Thymus (tissue), 11 donors: ENCODE measurements around the gene RDH14. TPM values are rescaled to one million over a fixed set of nuclear protein-coding genes. Genes with fewer than 3 reads are reported as not detected.

ENCODE experiments used
- DNase-seq, 9 donors: peaks; one replicate each; pipeline ENCODE4 v3.0.0-alpha.2; 2013; ENCODE audit warnings: low spot score in 9 of 9, low read depth in 6 of 9, missing footprints in 1 of 9
- H3K27ac ChIP-seq, 2 donors: one replicate each; pipeline ENCODE4 v1.5.1; 2013; ENCODE audit warnings: control low read depth in 1 of 2, low read depth in 1 of 2, low read length in 1 of 2, mild to moderate bottlenecking in 1 of 2, moderate library complexity in 1 of 2
- H3K27me3 ChIP-seq, 2 donors: one replicate each; pipeline ENCODE4 v1.5.1; 2013; ENCODE audit warnings: low read length in 1 of 2; ENCODE audit not compliant: control insufficient read depth in 2 of 2, insufficient read depth in 1 of 2
- H3K36me3 ChIP-seq, 2 donors: one replicate each; pipeline ENCODE4 v1.5.1; 2013; ENCODE audit warnings: low read length in 1 of 2, mild to moderate bottlenecking in 1 of 2, moderate library complexity in 1 of 2; ENCODE audit not compliant: control insufficient read depth in 2 of 2, insufficient read depth in 2 of 2
- H3K4me1 ChIP-seq, 2 donors: one replicate each; pipeline ENCODE4 v1.5.1; 2013; ENCODE audit warnings: low read length in 2 of 2; ENCODE audit not compliant: control insufficient read depth in 2 of 2, insufficient read depth in 2 of 2
- H3K4me3 ChIP-seq, 2 donors: one replicate each; pipeline ENCODE4 v1.5.1; 2013; ENCODE audit warnings: low read length in 2 of 2, control low read depth in 1 of 2, mild to moderate bottlenecking in 1 of 2
- H3K9me3 ChIP-seq, 2 donors: one replicate each; pipeline ENCODE4 v1.5.1; 2013; ENCODE audit warnings: low read length in 1 of 2, mild to moderate bottlenecking in 1 of 2; ENCODE audit not compliant: control insufficient read depth in 2 of 2, insufficient read depth in 1 of 2
- WGBS: extraction: QIAGEN DNeasy Blood & Tissue Kit; methylation state at CpG from one replicate; pipeline ENCODE4 v1.1.7; 2013; 5-methylcytosine and 5-hydroxymethylcytosine counted together
- polyA plus RNA-seq: library from polyadenylated mRNA; stranded (reverse); fragments of 200-250 nt; gene quantifications from one replicate; pipeline ENCODE4 v1.2.3, GENCODE V29; 2013
- total RNA-seq: library from RNA; stranded (reverse); fragments of 120-200 nt; gene quantifications from one replicate; pipeline ENCODE4 v1.2.4, GENCODE V29; 2013
- donor health status: healthy.

The RDH14 gene
- total and polyA plus RNA-seq, 2 donors = 31.8 to 36.5 TPM

DNA sequence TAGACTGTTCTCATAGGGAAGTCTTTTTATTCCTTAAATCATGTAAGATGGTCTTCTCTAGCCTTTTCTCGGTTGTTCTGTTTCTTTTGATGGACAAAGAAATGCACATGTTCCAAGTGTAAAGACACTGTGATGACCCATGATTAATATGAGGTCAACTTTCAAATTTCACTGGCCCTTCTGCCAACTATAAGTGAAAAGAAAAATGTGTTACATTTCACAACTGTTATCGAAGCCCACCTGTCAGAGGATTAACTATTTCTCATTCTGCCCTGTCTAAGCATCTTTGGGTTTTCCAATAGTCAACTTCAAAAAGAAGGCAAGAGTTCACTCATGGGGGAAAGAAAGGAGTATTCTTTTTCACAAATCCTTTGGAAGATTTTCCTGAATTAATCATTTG is 3.3 kb downstream of the RDH14 start:
- Histone ChIP-seq H3K4me3 (no peak overlapping the region), H3K27me3 (no peaks in the 10 kb centered on the region), H3K4me1 (peaks cover 10 to 13% of the 10 kb centered on the region in 2 donors), H3K9me3 (no peaks in the 10 kb centered on the region), H3K36me3 (peaks cover 7 to 16% of the 10 kb centered on the region in 2 donors), H3K27ac (no peak overlapping the region)
- no peak for DNase-seq
- 91% methylated on average over 2 of the region's 2 CpGs for WGBS

DNA sequence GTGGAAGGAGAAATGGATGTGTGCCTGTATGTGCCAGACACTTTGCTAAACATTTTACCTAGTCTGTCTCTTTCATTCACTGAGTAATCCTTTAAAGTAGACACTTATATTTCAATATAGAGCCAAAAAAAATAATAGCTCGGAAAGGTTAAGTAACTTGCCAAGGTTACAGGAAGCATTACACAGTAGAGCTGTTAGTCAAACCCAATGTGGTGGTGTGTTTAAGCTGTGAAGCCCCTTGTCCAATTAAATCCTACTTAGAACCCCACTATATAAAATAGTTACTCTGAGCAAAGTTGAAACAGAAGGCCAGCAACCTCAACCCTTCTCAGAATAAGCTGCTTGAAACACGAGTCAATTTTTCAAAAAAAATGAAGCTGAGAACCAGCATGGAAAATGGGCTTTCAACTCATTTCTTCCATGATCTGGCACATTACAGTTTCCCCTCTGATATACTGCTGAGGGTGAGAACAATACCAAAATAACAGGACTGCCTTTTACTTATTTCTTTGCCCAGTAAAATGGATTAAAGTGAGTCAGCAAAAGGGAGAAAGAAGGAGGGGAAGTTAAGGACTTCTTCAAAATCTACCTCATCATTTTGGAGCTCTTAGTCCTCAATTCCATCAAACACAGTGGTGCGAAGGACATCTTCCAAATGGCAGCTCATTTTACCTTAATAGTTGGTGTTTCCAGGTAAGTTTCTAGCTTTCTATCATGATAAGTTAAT is 7.9 kb downstream of the RDH14 start:
- WGBS = 95% methylated on average over 3 of the region's 3 CpGs
- DNase-seq = no peak
- Histone ChIP-seq H3K27me3 (no peaks in the 10 kb centered on the region), H3K9me3 (no peaks in the 10 kb centered on the region), H3K4me1 (no peaks in the 10 kb centered on the region), H3K27ac (no peak overlapping the region), H3K36me3 (peaks cover 7 to 16% of the 10 kb centered on the region in 2 donors), H3K4me3 (no peak overlapping the region)

DNA sequence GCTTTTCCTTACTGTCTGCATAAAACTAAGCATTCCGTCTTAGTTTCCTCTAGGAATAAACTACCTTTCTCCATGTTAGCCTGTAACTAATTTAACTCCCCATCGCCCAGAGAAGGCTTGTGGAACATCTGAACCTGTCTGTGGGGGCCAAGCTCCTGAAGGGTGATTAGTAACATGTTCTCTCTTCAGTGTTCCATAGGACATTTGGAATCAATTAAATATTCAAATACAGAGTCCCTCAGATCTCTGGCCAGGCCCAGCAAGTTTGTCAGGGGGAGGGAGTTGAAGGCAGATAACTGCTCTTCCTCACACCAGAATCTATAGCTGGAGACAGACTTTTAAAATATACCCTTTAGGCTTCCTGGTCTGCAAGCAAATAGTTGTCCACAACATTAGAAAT is 8.8 kb downstream of the RDH14 start:
- no peak for DNase-seq
- peaks cover 7 to 16% of the 10 kb centered on the region in 2 donors for H3K36me3 ChIP-seq
- no peak overlapping the region for H3K27ac ChIP-seq
- H3K27me3 ChIP-seq = no peaks in the 10 kb centered on the region
- H3K9me3 ChIP-seq = no peaks in the 10 kb centered on the region
- H3K4me1 ChIP-seq = peaks cover under 1 to 2% of the 10 kb centered on the region in 2 donors
- H3K4me3 ChIP-seq = no peak overlapping the region
- WGBS = 96% methylated on average over 2 of the region's 2 CpGs

DNA sequence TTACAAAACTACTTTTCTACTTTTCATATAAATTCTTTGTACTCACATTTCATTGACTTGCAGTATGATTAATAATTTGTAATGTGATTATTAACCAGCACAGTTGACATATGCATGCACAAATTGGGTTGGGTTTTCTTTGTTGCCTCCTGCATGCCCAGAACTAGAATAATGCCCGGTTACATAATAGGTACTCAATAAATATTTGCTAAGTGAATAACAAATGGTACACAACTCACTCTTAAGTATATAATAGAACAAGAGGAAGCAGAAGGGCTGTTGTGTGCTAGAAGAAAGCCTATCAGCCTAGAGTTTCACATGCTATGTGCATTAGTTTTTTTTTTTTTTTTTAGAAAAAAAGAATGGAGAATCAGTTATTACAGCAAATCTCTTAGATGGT is 9.3 kb downstream of the RDH14 start:
- DNase-seq = no peak
- Histone ChIP-seq H3K9me3 (no peaks in the 10 kb centered on the region), H3K4me1 (peaks cover 3 to 5% of the 10 kb centered on the region in 2 donors), H3K27me3 (no peaks in the 10 kb centered on the region), H3K36me3 (peaks cover 7 to 16% of the 10 kb centered on the region in 2 donors), H3K27ac (no peak overlapping the region), H3K4me3 (no peak overlapping the region)
- 97% methylated on average over 1 of the region's 1 CpG for WGBS

DNA sequence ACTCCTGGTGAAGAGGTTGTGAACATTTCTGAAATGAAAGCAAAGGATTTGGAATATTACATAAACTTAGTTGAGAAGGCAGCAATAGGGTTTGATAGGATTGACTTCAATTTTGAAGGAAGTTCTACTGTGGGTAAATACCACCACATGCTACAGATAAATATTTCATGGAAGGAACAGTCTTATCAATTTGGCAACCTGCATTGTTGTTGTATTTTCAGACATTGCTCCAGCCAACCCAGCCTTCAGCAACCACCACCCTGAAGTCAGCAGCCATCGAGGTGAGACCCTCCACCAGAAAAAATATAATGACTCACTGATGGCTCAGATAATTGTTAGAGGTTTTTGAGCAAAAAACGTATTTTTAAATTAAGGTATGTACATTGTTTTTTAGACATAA is 10.0 kb downstream of the RDH14 start:
- peaks cover 3 to 7% of the 10 kb centered on the region in 2 donors for H3K4me1 ChIP-seq
- H3K9me3 ChIP-seq = no peaks in the 10 kb centered on the region
- WGBS = 96% methylated on average over 2 of the region's 2 CpGs
- H3K27me3 ChIP-seq = no peaks in the 10 kb centered on the region
- H3K4me3 ChIP-seq = no peak overlapping the region
- H3K27ac ChIP-seq = no peak overlapping the region
- no peak for DNase-seq
- H3K36me3 ChIP-seq = peaks cover 5 to 11% of the 10 kb centered on the region in 2 donors

DNA sequence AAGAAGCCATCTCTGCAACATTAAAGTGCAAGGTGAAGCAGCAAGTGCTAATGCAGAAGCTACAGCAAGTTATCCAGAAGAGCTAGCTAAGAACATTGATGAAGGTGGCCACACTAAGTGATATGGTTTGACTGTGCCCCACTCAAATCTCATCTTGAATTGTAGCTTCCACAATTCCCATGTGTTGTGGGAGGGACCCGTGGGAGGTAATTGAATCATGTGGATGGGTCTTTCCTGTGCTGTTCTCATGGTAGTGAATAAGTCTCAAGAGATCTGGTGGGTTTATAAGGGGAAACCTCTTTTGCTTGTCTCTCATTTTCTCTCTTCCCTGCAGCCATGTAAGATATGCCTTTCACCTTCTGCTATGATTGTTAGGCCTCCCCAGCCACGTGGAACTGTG is 11.4 kb downstream of the RDH14 start:
- no peak for DNase-seq
- Histone ChIP-seq H3K4me1 (peaks cover 3 to 7% of the 10 kb centered on the region in 2 donors), H3K27ac (no peak overlapping the region)

DNA sequence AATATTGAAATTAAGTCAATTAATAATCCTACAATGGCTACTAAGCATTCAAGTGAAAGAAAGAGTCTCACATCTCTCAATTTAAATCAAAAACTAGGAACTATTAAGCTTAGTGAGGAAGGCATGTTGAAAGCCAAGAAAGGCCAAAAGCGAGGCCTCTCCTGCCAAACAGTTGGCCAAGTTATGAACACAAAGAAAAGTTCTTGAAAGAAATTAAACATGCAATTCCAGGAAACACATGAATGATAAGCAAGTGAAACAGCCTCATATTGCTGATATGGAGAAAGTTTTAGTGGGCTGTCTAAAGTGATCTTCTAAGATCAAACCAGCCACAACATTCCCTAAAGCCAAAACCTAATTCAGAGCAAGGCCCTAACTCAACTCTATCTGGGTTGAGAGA is 11.8 kb downstream of the RDH14 start:
- no peak for DNase-seq
- H3K4me3 ChIP-seq = no peak overlapping the region
- WGBS = 100% methylated on average over 1 of the region's 1 CpG
- no peaks in the 10 kb centered on the region for H3K36me3 ChIP-seq
- no peaks in the 10 kb centered on the region for H3K9me3 ChIP-seq
- no peaks in the 10 kb centered on the region for H3K27me3 ChIP-seq
- H3K27ac ChIP-seq = no peak overlapping the region
- H3K4me1 ChIP-seq = peaks cover 3 to 7% of the 10 kb centered on the region in 2 donors

More for the DNA sequence above, 11.4 kb downstream of the RDH14 start:
- no peaks in the 10 kb centered on the region for H3K9me3 ChIP-seq
- no peaks in the 10 kb centered on the region for H3K27me3 ChIP-seq
- H3K4me3 ChIP-seq = no peak overlapping the region
- H3K36me3 ChIP-seq = peaks cover 0 to 2% of the 10 kb centered on the region in 2 donors
- WGBS = 98% methylated on average over 2 of the region's 2 CpGs

DNA sequence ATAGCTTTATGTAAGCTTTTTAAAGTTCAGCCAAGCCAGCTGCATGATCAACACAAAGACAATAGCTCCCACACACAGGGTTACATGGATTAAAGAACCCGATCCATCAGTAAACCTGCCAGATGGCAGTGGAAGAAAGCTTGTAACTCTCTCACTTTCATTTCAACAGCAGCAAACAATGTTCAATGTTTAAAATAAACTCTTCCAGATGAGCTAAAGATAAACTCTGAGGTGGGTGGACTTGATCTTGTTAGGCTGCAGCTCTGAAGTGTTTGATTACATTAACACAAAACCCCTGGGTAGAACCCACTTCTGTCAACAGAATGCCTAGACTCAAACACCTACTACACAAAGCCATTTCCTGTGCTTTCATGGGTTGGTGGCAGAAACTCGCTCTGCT is 13.9 kb downstream of the RDH14 start:
- WGBS = 22% methylated on average over 2 of the region's 2 CpGs
- peaks cover 3 to 7% of the 10 kb centered on the region in 2 donors for H3K4me1 ChIP-seq

DNA sequence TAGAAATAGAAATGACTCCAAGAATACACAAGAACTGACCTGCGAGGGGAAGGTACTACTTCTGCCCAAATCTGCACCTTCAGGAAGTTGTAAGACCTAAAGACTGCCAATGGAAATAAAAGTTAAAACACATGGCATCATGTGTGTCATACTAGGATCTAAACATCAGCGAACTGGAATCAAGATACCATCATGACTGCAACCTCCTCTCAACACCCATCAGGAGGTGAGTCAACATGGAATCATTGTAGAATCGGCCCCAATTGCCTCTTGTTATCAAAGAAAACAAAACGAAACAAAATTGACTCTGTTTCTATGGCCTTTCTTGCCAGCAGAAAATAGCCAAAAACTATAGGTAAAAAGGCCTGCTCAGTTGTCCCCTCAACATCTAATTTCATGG is 15.1 kb downstream of the RDH14 start:
- Histone ChIP-seq H3K27ac (no peak overlapping the region), H3K4me3 (no peak overlapping the region), H3K4me1 (peaks cover 3 to 7% of the 10 kb centered on the region in 2 donors), H3K9me3 (no peaks in the 10 kb centered on the region), H3K36me3 (no peaks in the 10 kb centered on the region), H3K27me3 (no peaks in the 10 kb centered on the region)
- 95% methylated on average over 4 of the region's 4 CpGs for WGBS
- no peak for DNase-seq

More for the DNA sequence above, 13.9 kb downstream of the RDH14 start:
- no peaks in the 10 kb centered on the region for H3K9me3 ChIP-seq
- no peaks in the 10 kb centered on the region for H3K27me3 ChIP-seq
- H3K36me3 ChIP-seq = no peaks in the 10 kb centered on the region
- peak in 8 of 9 donors; percentile 4 to 71 (median 26) for DNase-seq
- H3K27ac ChIP-seq = no peak overlapping the region
- H3K4me3 ChIP-seq = no peak overlapping the region
